Stimulated activated CD8-positive, alpha-beta memory T cell treated with anti-CD3 and anti-CD28 coated beads, Interleukin-7, amount 100 ng/mL, for 48 hours (primary cell): ENCODE results near the gene ISL1.

Experiments used
- DNase-seq, 2 donors: peaks; one replicate each; pipeline ENCODE4 v3.0.0-alpha.2; 2020; ENCODE audit warnings: low read depth in 1 of 2; ENCODE audit errors: extremely low read depth in 1 of 2

ISL1 gene

DNA sequence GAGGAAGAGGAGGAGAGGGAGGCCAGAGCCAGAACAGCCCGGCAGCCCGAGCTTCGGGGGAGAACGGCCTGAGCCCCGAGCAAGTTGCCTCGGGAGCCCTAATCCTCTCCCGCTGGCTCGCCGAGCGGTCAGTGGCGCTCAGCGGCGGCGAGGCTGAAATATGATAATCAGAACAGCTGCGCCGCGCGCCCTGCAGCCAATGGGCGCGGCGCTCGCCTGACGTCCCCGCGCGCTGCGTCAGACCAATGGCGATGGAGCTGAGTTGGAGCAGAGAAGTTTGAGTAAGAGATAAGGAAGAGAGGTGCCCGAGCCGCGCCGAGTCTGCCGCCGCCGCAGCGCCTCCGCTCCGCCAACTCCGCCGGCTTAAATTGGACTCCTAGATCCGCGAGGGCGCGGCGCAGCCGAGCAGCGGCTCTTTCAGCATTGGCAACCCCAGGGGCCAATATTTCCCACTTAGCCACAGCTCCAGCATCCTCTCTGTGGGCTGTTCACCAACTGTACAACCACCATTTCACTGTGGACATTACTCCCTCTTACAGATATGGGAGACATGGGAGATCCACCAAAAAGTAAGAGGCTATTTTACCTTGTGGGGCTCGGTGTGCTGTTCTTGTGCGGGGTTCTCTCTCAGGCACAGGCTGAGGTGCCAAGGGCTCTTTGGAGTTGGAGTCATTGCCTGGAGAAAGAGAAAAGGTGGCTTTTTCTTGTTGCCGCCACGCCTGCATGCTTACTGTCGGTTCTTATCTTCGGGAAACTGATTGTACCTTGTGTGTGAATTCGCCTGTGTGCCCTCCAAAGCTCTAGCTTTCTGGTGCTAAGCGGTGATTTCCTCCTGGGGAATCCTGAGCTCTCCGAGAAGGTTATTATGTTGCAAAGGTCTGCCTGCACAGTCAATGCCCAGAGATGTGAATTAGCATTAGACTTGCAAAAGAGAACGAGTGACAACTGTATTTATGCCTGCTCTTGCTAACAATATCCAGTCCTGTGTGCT lies at the start of gene ISL1:
ISL1 (plus strand) TSS at position 318 of the 991 bp plus-strand sequence; CDS start at position 542, 224 bp downstream.
- DNase-seq: no peak

DNA sequence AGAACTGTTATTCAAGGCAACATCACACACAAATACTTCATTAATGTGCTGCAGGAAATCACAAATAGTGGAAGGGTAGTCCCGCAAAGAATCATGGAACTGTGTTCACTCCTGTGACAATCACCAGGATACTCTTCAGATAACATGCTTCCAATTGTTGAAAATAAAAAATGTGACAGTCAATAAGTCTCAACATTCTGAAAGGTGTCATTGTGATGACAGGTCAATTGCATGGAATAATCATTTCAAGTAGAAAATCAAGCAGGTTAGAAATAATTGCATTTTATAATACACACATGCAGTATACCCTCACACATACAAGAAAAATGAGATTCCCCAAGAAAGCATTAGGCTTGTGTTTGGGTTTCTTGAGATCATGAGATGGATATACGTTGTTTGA lies 46.4 kb upstream of the ISL1 start:
- no peak for DNase-seq

GRCh38 chr5:51345106-51345505 lies 38.1 kb upstream of the ISL1 start:
- DNase-seq: no peak

- DNase-seq: no peak
Observed at GRCh38 chr5:51347157-51347556, 36.1 kb upstream of the ISL1 start.

DNA sequence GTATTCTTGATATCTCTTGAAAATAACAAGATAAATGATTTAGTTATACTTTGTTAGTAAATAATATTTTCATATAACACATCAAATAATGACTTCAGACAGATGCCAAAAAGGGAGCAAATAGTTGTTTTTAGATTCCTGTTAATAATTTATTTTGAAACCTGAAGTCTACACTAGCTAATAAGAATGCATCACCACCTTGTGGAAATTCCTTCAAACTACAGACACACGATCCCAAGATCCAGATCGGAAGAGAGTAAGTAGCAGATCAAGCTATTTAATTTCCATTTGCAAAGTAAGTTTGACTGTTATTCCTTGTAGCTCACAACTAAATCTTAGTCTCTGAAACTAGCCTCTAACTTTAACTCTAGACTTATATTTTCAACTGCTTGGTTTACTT lies 35.5 kb upstream of the ISL1 start:
- no peak for DNase-seq

- no peak for DNase-seq
Observed at GRCh38 chr5:51371052-51371451, 12.2 kb upstream of the ISL1 start.

- DNase-seq: no peak
Observed at GRCh38 chr5:51373880-51374523, 9.2 kb upstream of the ISL1 start.

- no peak for DNase-seq
Observed at GRCh38 chr5:51375084-51375483, 8.2 kb upstream of the ISL1 start.

GRCh38 chr5:51376509-51376908 lies 6.7 kb upstream of the ISL1 start:
- no peak for DNase-seq

DNA sequence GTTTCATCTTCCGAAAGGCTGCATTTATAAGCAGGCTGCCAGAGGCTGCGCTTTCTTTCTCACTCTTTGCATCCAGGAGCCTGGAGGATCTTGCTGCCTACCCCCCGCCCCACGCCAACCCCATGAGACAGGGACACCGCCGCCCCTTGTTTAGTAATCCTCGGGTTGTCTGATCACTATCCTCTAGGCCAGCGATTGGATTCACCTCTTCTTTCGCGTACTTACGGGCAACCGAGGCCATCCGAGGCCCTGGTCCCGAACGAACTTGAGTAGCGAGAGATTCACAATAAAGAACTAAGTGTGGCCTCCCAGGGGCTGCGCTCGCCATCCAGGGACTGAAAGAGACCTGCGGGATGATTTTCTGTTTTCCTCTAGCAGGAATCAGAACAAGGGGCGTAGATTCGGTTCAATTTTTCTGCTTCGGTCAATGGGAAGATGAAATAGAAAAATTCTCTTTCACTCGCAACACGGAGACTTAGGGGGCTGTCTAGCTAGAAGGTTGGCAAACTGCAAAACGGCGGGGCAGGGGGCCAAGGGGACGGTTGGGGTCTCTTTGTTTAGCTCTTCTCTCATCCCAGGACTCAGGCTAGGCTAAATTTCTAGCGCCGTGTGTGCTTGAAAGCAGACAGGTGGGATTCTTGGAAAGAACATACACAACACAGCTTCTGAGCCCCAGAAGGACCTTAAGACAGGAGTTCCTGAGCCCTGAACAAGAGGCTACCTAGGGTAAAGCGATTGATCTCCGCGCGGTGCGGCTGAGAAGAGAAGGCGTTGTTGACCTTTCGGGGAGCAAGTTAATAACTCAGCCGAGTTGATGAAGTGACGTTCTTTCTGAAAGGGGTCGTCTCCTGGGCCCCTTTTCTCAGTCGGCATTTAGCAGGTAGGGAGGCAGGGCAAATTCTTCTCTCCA lies 5.8 kb upstream of the ISL1 start:
- no peak for DNase-seq

GRCh38 chr5:51378061-51378409 lies 5.2 kb upstream of the ISL1 start:
- DNase-seq: no peak

DNA sequence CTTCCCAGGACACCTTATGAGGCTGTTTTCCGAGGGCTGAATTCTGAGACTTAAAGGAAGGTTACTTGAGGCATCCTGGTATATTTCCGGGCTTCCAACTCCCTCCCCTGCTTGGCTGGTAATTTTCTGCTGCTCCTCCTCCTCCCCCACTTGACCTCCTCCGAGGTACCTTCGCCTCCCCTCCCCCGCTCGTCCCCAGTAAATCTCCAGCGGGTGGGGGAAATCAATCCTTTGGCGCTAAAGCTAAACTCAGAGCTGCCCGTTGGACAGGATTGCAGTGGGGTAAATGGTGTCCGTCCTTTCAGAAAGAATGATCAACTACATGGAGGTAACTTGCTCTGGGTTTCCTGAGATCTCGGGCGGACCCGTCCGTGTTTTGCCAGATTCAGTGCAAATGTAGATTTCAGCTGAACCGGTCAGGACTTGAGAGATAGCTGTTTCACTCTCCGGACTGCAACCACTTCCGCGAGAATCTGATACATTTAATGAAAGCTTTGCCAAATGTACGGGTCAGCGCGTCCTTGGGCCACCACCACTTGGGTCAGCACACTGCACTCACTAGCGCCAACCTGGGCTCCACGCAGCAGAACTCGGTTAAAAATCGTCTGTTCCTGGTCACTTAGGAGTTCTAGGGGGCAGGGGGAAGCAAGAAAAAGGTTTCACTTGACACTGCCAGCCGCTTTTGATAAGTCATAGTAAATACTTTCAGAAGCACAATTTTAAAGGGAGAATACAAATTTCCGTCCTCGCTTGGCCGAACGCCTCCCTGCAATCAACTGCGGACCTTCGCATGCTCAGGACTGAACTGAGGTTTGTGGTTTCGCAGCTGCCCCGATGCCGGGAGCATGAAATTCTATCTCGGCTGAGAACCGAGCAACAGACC lies 4.6 kb upstream of the ISL1 start:
- DNase-seq: no peak

DNA sequence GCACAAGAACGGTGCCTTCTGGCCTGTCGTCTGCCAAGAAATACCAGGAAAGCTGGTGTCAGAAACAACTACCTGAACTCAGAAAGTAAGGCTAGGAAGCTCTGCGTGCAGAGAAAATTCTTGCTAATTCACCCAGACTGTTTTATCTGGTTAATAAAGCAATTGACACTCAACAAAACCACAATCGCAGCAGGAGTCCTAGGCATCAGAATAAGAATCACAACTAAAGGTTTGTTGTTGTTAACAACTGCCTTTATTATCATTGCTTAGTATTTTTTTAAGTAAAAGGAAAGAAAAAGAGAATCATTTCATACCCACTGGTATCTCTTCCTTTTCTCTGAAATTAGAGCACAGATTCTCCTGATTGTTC lies 3.9 kb upstream of the ISL1 start:
- no peak for DNase-seq

DNA sequence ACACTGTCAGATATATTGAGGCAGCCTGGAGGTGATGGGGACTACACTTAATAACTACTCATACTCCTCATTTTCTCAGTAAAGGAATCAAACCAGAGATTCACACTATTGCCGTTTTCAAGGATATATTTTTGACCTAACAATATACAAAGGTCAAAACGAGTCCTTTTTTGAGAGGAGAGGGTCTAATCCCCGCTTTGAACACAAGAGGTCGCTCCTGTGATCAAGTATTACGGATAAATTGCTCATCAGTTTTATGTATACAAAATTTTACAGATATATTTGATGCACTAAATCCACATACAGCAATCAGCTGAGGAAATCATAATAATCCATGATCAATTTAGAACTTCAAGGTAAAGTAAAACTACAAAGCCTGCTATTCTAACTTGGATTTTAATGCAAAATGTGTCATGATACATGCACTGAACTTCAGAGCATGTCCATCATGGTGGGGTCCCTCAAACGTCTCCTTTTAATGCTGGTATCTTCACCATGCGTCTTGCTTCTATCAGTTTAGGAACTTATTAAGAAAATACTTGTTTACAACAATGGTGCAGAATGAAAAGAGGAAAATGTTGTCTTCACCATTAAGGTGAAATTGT lies 2.5 kb upstream of the ISL1 start:
- DNase-seq: no peak

GRCh38 chr5:51381761-51382474 lies 1.3 kb upstream of the ISL1 start:
- no peak for DNase-seq

DNA sequence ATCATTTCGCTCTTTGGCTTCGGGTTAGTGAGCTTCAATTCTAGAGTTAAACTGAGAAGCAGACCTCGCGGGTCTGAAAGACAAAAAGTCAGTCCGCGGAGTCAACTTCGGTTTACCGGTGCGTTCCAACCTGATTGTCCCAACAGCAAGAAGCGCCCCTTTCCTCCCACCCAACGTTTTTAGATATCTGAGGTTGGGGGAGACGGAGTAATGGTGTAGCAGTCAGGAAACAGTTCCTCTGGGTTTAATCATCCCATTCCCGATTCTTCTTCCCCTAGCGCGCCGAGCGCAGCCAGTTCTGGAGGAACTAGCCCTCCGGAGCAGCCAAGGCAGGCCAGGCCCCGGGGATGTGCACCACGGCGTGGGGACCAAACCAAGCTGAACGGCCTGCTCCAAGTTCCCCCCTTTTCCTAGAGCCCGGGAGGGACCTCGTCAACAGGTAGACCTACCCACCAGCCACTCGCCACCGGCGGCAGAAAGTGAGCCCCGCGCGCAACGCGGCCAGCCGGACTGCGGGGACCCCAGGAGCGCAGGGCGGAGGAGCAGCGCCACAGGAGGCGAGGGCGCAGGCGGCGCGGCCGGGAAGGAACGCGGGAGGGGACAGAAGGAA lies 622 bp upstream of the ISL1 start:
- no peak for DNase-seq

- DNase-seq: no peak
Observed at GRCh38 chr5:51384281-51384840, 1.1 kb downstream of the ISL1 start.

- no peak for DNase-seq
Observed at GRCh38 chr5:51385216-51385615, 2.0 kb downstream of the ISL1 start.
